DOHH2 (cell line): ENCODE measurements around the gene HECW1.

ENCODE experiments used
- H3F3A ChIP-seq: fragments of 200-600 bp; sonication (generic), shearing (Covaris generic); 2 replicates; pipeline ENCODE4 v1.6.0; 2016; ENCODE audit warnings: antibody characterized with exemption, mild to moderate bottlenecking; ENCODE audit not compliant: control insufficient read depth, insufficient read depth
- H3K27ac ChIP-seq: fragments of 200-600 bp; sonication (generic); 2 replicates; pipeline ENCODE4 v1.5.1; 2014; ENCODE audit warnings: low read depth, mild to moderate bottlenecking, low read length, moderate library complexity
- H3K27me3 ChIP-seq: fragments of 200-600 bp; sonication (generic); 2 replicates; pipeline ENCODE4 v1.6.1; 2014; ENCODE audit warnings: mild to moderate bottlenecking, low read length, mixed read lengths; ENCODE audit not compliant: control insufficient read depth
- H3K36me3 ChIP-seq: fragments of 200-600 bp; sonication (generic); 2 replicates; pipeline ENCODE4 v1.6.1; 2014; ENCODE audit warnings: mild to moderate bottlenecking, low read length, moderate library complexity, mixed read lengths; ENCODE audit not compliant: control insufficient read depth
- H3K4me1 ChIP-seq: fragments of 200-600 bp; sonication (generic); 2 replicates; pipeline ENCODE4 v1.6.1; 2014; ENCODE audit warnings: mild to moderate bottlenecking, low read length, mixed read lengths; ENCODE audit not compliant: control insufficient read depth
- H3K4me2 ChIP-seq: fragments of 200-600 bp; sonication (generic); 2 replicates; pipeline ENCODE4 v1.6.0; 2014; ENCODE audit warnings: mild to moderate bottlenecking, low read length, moderate library complexity
- H3K4me3 ChIP-seq: fragments of 200-600 bp; sonication (generic); 2 replicates; pipeline ENCODE4 v1.5.1; 2014; ENCODE audit warnings: mild to moderate bottlenecking, low read length, mixed read lengths
- H3K79me2 ChIP-seq: fragments of 200-600 bp; sonication (generic); 2 replicates; pipeline ENCODE4 v1.6.1; 2014; ENCODE audit warnings: mild to moderate bottlenecking, low read length, mixed read lengths; ENCODE audit not compliant: control insufficient read depth
- H3K9me2 ChIP-seq: fragments of 200-600 bp; sonication (generic); replicated peaks from 2 replicates; pipeline ENCODE4 v1.6.1; 2014; ENCODE audit warnings: mild to moderate bottlenecking, low read length, mixed read lengths; ENCODE audit not compliant: control insufficient read depth
- H3K9me3 ChIP-seq: fragments of 200-600 bp; sonication (generic); 2 replicates; pipeline ENCODE4 v1.6.1; 2014; ENCODE audit warnings: antibody characterized with exemption, low read length, mixed read lengths; ENCODE audit not compliant: control insufficient read depth, insufficient read depth
- H4K20me1 ChIP-seq: fragments of 200-600 bp; sonication (generic); 2 replicates; pipeline ENCODE4 v1.6.0; 2014; ENCODE audit warnings: low read depth, mild to moderate bottlenecking, antibody characterized with exemption, low read length, moderate library complexity; ENCODE audit not compliant: control insufficient read depth, insufficient read depth
- EZH2phosphoT487 ChIP-seq: fragments of 200-600 bp; sonication (generic); IDR thresholded peaks from 2 replicates; pipeline ENCODE4 v1.6.1; 2017; ENCODE audit warnings: borderline replicate concordance, mild to moderate bottlenecking, antibody characterized with exemption, low read length, moderate library complexity, mixed read lengths
- TF ChIP-seq, protein P1 (sequence below): fragments of 200-600 bp; sonication (generic); IDR thresholded peaks from one replicate; pipeline ENCODE4 v1.5.1; 2014; ENCODE audit warnings: antibody characterized with exemption, mild to moderate bottlenecking, low read depth, low read length; ENCODE audit not compliant: poor library complexity, severe bottlenecking

The HECW1 gene

GRCh38 chr7:43113622-43114457 lies 1.4 kb downstream of the HECW1 start:
- Histone ChIP-seq H3K4me1 (no peaks in the 10 kb centered on the region), H3F3A (no peaks in the 10 kb centered on the region), H3K27me3 (peaks cover 22% of the 10 kb centered on the region), H3K27ac (no peak overlapping the region), H3K9me2 (no peaks in the 10 kb centered on the region), H3K4me2 (no peak overlapping the region), H3K79me2 (no peaks in the 10 kb centered on the region), H3K4me3 (no peak overlapping the region), H3K36me3 (no peaks in the 10 kb centered on the region), H3K9me3 (no peaks in the 10 kb centered on the region), H4K20me1 (no peaks in the 10 kb centered on the region)
- TF ChIP-seq, protein P1, sequence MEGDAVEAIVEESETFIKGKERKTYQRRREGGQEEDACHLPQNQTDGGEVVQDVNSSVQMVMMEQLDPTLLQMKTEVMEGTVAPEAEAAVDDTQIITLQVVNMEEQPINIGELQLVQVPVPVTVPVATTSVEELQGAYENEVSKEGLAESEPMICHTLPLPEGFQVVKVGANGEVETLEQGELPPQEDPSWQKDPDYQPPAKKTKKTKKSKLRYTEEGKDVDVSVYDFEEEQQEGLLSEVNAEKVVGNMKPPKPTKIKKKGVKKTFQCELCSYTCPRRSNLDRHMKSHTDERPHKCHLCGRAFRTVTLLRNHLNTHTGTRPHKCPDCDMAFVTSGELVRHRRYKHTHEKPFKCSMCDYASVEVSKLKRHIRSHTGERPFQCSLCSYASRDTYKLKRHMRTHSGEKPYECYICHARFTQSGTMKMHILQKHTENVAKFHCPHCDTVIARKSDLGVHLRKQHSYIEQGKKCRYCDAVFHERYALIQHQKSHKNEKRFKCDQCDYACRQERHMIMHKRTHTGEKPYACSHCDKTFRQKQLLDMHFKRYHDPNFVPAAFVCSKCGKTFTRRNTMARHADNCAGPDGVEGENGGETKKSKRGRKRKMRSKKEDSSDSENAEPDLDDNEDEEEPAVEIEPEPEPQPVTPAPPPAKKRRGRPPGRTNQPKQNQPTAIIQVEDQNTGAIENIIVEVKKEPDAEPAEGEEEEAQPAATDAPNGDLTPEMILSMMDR = no peak
- TF ChIP-seq EZH2phosphoT487 = no peak

DNA sequence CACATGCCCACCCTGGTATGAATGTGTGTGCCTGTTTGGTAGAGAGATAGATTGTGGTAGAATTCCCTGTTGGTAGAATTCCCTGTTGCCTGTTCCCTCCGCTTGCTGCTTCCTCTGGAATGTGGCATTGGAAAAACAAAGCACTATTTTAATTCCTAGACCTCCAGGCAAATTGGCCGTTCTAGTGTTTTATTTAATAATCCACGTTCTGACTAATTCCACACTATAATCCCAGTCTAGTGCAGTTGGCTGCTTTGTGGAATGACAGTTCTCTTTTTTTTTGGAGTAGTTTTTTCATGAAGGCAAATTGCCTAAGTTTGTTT lies 2.0 kb downstream of the HECW1 start:
- H3K27ac ChIP-seq = no peak overlapping the region
- H4K20me1 ChIP-seq = no peaks in the 10 kb centered on the region
- TF ChIP-seq EZH2phosphoT487 = no peak
- TF ChIP-seq, protein P1 = no peak
- H3K9me2 ChIP-seq = no peaks in the 10 kb centered on the region
- H3K36me3 ChIP-seq = no peaks in the 10 kb centered on the region
- H3K4me3 ChIP-seq = no peak overlapping the region
- H3K79me2 ChIP-seq = no peaks in the 10 kb centered on the region
- no peaks in the 10 kb centered on the region for H3F3A ChIP-seq
- no peaks in the 10 kb centered on the region for H3K9me3 ChIP-seq
- no peak overlapping the region for H3K4me2 ChIP-seq
- H3K4me1 ChIP-seq = no peaks in the 10 kb centered on the region
- peaks cover 22% of the 10 kb centered on the region for H3K27me3 ChIP-seq

GRCh38 chr7:43116451-43116850 lies 4.0 kb downstream of the HECW1 start:
- H3K4me3 ChIP-seq = no peak overlapping the region
- H3K27me3 ChIP-seq = peaks cover 22% of the 10 kb centered on the region
- H3K4me2 ChIP-seq = no peak overlapping the region
- H3K79me2 ChIP-seq = no peaks in the 10 kb centered on the region
- H3F3A ChIP-seq = no peaks in the 10 kb centered on the region
- no peaks in the 10 kb centered on the region for H3K9me2 ChIP-seq
- no peaks in the 10 kb centered on the region for H3K4me1 ChIP-seq
- H4K20me1 ChIP-seq = no peaks in the 10 kb centered on the region
- no peak for TF ChIP-seq EZH2phosphoT487
- no peak overlapping the region for H3K27ac ChIP-seq
- H3K9me3 ChIP-seq = no peaks in the 10 kb centered on the region
- H3K36me3 ChIP-seq = no peaks in the 10 kb centered on the region

DNA sequence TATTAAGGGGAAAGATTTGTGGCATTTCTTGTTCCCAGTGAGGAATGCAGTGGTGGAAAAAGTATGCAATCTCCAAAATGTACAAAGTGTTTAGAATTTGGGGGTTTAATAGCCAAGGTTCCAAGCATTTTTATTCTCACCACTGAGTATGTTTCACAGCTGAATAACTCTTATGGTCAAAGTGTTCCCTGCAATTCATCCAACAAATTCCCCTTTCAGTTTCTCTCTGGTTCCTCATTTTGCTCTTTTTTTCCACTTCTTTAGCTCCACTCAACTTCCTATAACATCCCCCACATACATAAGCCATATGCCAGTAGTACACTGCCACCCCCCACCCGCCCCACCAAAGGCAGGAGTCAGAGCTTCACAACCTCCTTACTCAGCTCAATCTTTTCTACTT lies 4.6 kb downstream of the HECW1 start:
- H3K79me2 ChIP-seq = no peaks in the 10 kb centered on the region
- no peaks in the 10 kb centered on the region for H4K20me1 ChIP-seq
- TF ChIP-seq, protein P1 = no peak
- TF ChIP-seq EZH2phosphoT487 = no peak
- no peaks in the 10 kb centered on the region for H3K36me3 ChIP-seq
- H3K9me3 ChIP-seq = no peaks in the 10 kb centered on the region
- no peaks in the 10 kb centered on the region for H3F3A ChIP-seq
- H3K4me2 ChIP-seq = no peak overlapping the region
- H3K9me2 ChIP-seq = no peaks in the 10 kb centered on the region
- H3K27ac ChIP-seq = no peak overlapping the region
- H3K27me3 ChIP-seq = peaks cover 22% of the 10 kb centered on the region
- H3K4me3 ChIP-seq = no peak overlapping the region
- no peaks in the 10 kb centered on the region for H3K4me1 ChIP-seq
